Measurements from ENCODE around the gene KRTAP10-7. TPM values are rescaled to one million over a fixed set of nuclear protein-coding genes. Genes with fewer than 3 reads are reported as not detected.

Gene KRTAP10-7
- total and polyA plus RNA-seq, 2 experiments from 2014 or later: not detected

DNA sequence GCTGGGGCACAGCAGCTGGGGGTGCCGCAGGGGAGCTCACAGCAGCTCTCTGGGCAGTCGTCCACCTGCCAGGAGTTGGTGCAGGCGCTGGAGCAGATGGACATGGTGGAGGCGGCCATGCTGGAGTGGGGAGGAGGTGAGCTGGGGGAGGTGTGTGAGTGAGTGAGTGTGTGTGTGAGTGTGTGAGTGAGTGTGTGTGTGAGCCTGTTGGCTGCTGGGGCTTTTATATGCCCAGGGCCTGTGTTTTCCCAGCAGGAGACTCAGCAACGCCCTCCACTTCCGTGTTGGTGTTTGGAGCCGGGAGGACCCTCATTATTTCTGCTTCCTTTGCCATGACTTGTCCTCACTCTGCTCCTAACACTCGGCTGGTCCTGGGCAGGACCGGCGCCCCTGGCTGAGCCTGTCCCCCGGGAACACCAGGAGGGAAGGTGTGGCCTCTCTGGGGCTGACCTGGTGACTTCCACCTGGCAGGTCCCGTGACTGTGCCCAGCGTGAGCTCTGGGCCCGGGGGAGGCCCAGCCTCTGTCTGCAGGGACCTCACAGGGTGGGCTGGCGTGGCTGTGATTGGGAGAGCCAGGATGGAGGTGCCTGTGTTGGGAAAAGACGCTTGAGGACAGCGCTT lies 48.9 kb upstream of the KRTAP10-7 start, which contains the start of gene KRTAP10-2 (continued):
- TF ChIP-seq ETS1 (IDR thresholded peaks at IDR 0.05): no peak
- TF ChIP-seq EZH2phosphoT487 (IDR thresholded peaks at IDR 0.05; ENCODE audit: unreplicated experiment): no peak
- TF ChIP-seq ZNF114 (CRISPR knock-in tag; IDR thresholded peaks at IDR 0.05): no peak
- no peak for TF ChIP-seq ZNF331 (CRISPR knock-in tag; IDR thresholded peaks at IDR 0.05; ENCODE audit: low read depth)
- TF ChIP-seq REST (IDR thresholded peaks at IDR 0.05; ENCODE audit: unreplicated experiment): no peak
- TF ChIP-seq STAT1 (IDR thresholded peaks at IDR 0.05; ENCODE audit: unreplicated experiment): no peak

DNA sequence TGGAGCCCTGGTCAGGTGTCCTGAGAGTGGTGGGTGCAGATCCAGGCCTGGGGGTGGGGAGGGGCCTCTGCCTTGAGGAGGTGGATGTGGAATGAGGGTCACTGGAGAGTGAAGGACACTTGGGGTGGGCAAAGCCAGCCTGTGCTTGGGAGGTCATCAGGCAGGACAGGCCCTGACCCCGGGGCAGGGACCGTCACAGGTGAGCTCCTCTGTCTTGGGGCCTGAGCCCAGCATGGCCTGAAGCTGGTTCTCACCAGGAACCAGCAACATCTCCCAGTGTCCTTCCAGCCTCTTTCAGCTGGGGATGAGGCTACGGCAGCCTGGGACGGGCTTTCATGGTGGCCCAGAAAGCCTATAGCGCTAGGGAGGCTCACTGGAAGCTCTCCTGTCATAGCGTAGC lies 48.3 kb upstream of the KRTAP10-7 start:
- DNase-seq (ENCODE audit: low spot score): no peak
- Mint-ChIP-seq H3K27ac (no peak overlapping the region), H3K4me1 (peaks cover 49% of the 10 kb centered on the region), H3K36me3 (ENCODE audit: low read depth) (peaks cover 7% of the 10 kb centered on the region), H3K9me3 (peaks cover 4% of the 10 kb centered on the region), H3K27me3 (ENCODE audit: insufficient read depth, low read depth, poor library complexity) (peaks cover 19% of the 10 kb centered on the region), H3K4me3 (no peak overlapping the region)
- H3K79me2 ChIP-seq (replicated peaks; ENCODE audit: insufficient read depth): no peaks in the 10 kb centered on the region
- no peak overlapping the region for H3K4me3 ChIP-seq
- ATAC-seq: no peak
- H3K27me3 ChIP-seq (ENCODE audit: insufficient read depth): no peaks in the 10 kb centered on the region
- 0 out of 2 replicates have a peak, but pooled peaks cover 2% of the 10 kb centered on the region for H3F3A ChIP-seq (replicated peaks; ENCODE audit: low read depth)
- H4K20me1 ChIP-seq (replicated peaks; ENCODE audit: insufficient read depth): no peaks in the 10 kb centered on the region
- no peak overlapping the region for H3K4me2 ChIP-seq
- H3K4me1 ChIP-seq (ENCODE audit: insufficient read depth): peaks cover 28% of the 10 kb centered on the region
- H2AFZ ChIP-seq: no peak overlapping the region
- no peak overlapping the region for H3K27ac ChIP-seq (ENCODE audit: low read depth)
- no peaks in the 10 kb centered on the region for H3K36me3 ChIP-seq (ENCODE audit: insufficient read depth)
- H3K9me2 ChIP-seq (ENCODE audit: insufficient read depth): no peaks in the 10 kb centered on the region
- TF ChIP-seq ZNF331 (CRISPR knock-in tag; IDR thresholded peaks at IDR 0.05; ENCODE audit: low read depth) (no peak), ETS1 (IDR thresholded peaks at IDR 0.05) (no peak), NANOG (IDR thresholded peaks at IDR 0.05; ENCODE audit: borderline replicate concordance) (no peak), CREB1 (CRISPR knock-in tag; IDR thresholded peaks at IDR 0.05; ENCODE audit: low read depth) (no peak), EZH2phosphoT487 (IDR thresholded peaks at IDR 0.05; ENCODE audit: unreplicated experiment) (no peak), ZNF114 (CRISPR knock-in tag; IDR thresholded peaks at IDR 0.05) (no peak), STAT1 (IDR thresholded peaks at IDR 0.05; ENCODE audit: unreplicated experiment) (no peak), JUNB (IDR thresholded peaks at IDR 0.05; ENCODE audit: unreplicated experiment) (no peak), POLR2AphosphoS5 (IDR thresholded peaks at IDR 0.05; ENCODE audit: low read depth) (no peak)
- TF ChIP-seq, protein P1, sequence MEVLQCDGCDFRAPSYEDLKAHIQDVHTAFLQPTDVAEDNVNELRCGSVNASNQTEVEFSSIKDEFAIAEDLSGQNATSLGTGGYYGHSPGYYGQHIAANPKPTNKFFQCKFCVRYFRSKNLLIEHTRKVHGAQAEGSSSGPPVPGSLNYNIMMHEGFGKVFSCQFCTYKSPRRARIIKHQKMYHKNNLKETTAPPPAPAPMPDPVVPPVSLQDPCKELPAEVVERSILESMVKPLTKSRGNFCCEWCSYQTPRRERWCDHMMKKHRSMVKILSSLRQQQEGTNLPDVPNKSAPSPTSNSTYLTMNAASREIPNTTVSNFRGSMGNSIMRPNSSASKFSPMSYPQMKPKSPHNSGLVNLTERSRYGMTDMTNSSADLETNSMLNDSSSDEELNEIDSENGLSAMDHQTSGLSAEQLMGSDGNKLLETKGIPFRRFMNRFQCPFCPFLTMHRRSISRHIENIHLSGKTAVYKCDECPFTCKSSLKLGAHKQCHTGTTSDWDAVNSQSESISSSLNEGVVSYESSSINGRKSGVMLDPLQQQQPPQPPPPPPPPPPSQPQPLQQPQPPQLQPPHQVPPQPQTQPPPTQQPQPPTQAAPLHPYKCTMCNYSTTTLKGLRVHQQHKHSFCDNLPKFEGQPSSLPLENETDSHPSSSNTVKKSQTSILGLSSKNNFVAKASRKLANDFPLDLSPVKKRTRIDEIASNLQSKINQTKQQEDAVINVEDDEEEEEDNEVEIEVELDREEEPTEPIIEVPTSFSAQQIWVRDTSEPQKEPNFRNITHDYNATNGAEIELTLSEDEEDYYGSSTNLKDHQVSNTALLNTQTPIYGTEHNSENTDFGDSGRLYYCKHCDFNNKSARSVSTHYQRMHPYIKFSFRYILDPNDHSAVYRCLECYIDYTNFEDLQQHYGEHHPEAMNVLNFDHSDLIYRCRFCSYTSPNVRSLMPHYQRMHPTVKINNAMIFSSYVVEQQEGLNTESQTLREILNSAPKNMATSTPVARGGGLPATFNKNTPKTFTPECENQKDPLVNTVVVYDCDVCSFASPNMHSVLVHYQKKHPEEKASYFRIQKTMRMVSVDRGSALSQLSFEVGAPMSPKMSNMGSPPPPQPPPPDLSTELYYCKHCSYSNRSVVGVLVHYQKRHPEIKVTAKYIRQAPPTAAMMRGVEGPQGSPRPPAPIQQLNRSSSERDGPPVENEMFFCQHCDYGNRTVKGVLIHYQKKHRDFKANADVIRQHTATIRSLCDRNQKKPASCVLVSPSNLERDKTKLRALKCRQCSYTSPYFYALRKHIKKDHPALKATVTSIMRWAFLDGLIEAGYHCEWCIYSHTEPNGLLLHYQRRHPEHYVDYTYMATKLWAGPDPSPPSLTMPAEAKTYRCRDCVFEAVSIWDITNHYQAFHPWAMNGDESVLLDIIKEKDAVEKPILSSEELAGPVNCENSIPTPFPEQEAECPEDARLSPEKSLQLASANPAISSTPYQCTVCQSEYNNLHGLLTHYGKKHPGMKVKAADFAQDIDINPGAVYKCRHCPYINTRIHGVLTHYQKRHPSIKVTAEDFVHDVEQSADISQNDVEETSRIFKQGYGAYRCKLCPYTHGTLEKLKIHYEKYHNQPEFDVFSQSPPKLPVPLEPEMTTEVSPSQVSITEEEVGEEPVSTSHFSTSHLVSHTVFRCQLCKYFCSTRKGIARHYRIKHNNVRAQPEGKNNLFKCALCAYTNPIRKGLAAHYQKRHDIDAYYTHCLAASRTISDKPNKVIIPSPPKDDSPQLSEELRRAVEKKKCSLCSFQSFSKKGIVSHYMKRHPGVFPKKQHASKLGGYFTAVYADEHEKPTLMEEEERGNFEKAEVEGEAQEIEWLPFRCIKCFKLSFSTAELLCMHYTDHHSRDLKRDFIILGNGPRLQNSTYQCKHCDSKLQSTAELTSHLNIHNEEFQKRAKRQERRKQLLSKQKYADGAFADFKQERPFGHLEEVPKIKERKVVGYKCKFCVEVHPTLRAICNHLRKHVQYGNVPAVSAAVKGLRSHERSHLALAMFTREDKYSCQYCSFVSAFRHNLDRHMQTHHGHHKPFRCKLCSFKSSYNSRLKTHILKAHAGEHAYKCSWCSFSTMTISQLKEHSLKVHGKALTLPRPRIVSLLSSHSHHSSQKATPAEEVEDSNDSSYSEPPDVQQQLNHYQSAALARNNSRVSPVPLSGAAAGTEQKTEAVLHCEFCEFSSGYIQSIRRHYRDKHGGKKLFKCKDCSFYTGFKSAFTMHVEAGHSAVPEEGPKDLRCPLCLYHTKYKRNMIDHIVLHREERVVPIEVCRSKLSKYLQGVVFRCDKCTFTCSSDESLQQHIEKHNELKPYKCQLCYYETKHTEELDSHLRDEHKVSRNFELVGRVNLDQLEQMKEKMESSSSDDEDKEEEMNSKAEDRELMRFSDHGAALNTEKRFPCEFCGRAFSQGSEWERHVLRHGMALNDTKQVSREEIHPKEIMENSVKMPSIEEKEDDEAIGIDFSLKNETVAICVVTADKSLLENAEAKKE (CRISPR knock-in tag; IDR thresholded peaks at IDR 0.05): no peak
